HCEC 1CT (cell line): ENCODE measurements around the gene BAHCC1.

Source experiments
- DNase-seq: peaks from one replicate; pipeline ENCODE4 v3.0.0-alpha.2; 2017

BAHCC1 gene

DNA sequence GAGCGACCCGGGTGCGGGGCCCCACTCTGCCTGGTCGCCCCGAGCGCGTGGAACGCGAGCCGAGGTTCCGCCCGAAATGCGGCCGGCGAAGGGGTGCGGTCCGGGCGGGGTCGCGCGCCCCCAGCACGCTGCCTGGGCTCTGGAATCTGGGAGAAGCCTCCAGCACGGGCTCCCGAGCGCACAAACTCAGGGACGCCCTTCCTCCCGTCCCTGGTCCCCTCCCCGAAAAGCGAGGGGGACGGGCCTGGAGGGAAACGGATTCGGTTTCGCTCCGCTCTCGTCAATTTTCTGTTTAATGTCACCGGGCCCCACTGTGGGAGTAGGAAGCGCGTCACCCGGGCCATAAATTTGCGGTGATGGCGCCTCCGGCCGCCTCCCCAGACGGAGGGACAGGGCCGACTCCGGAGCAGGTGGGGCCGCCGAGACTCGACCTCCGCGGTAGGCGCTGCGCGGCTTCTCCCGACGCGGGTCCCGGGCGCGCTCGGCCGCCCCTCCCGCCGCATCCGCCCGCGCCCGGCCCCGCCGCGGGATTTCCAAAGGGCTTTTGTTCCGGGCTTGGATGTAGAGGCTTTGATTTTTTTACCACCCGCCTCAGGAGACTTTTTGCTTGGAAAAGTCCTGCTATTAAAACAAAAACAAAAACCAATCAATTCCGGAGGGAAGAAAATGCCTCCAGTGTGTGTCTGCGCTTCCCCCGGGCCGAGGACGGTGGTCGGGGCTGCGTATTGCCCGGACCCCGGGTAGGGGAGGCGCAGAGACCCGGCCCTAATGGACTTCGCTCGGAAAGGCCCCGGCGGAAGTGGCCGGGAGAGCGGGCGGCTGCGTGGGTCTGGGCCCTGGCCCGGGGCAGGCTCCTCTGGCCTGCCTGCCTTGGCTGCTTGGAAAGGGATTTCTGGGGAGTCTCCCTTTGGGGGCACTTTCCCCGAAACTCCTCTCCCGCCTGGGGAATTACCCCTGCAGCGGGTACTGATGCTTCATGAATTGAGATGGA is 7.9 kb upstream of the BAHCC1 start:
- peak; percentile 37 for DNase-seq

- no peak for DNase-seq
Observed at GRCh38 chr17:81388091-81388611, 7.1 kb upstream of the BAHCC1 start.

- no peak for DNase-seq
Observed at GRCh38 chr17:81388612-81389367, 6.5 kb upstream of the BAHCC1 start.

GRCh38 chr17:81389585-81389984 is 5.7 kb upstream of the BAHCC1 start:
- DNase-seq: no peak

- no peak for DNase-seq
Observed at GRCh38 chr17:81390029-81390872, 5.0 kb upstream of the BAHCC1 start.

- DNase-seq: no peak
Observed at GRCh38 chr17:81390873-81391255, 4.4 kb upstream of the BAHCC1 start.

- DNase-seq: no peak
Observed at GRCh38 chr17:81391293-81391935, 3.8 kb upstream of the BAHCC1 start.

GRCh38 chr17:81391936-81392908 is 3.0 kb upstream of the BAHCC1 start:
- no peak for DNase-seq

GRCh38 chr17:81392909-81393654 is 2.2 kb upstream of the BAHCC1 start:
- DNase-seq: no peak

- DNase-seq: peak; percentile 99
Observed at GRCh38 chr17:81393684-81394376, 1.4 kb upstream of the BAHCC1 start.

DNA sequence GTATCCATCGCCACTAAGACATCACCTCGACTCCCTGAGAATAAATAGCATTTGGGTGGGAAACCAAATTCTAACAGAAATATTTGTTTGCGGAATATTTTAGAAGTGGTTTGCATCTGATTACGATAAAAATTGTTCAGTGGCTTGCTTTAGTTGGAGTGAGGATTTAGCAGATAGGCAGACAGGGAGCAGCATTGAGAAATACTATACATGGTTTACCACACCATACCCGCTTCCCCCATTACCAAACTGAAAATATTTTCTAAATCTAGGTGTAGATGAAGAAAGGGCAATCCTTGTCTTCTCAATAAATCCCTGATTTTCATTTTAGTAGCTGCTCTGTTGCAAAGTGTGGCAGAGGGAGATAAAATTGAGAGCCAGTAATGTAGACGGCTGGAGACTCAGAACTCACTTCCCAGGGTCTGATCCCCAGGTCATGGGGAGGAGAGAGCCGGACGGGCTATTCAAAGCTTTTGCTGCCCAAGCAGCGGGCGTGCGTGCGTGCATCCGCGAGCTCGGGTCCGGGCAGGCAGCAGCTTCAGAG is 808 bp upstream of the BAHCC1 start:
- DNase-seq: no peak

DNA sequence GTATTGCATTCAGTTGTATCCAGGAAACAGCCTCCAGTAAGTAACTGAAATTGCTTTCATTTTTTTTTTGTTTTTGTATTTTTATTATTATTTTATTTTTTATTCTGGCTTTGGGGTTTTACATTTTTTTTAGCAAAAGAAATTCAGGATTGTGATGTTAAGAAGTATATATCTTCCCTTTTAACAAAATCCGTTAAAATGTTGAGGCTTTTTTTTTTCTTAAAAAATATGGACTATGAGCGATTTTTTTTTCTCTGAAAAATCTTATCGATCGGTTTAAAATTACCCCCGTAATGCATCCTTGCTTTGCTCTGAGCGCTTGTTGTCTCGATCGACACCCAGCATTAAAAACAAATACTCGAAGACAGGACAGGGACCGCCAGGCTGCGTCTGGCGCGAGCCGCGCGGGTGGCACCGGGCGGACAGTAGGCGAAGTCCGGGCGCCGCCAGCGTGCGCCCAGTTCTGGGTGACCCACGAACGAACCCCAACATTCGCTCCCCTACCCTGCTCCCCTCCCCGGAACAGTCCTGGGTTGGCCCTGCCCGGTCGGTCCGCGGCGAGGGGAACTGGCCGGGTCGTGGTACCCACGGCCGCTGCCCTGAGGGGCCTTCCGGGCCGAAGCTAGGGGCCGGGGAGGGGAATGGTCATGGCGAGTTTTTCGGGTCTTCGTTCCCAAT is 482 bp downstream of the BAHCC1 start:
- no peak for DNase-seq

DNA sequence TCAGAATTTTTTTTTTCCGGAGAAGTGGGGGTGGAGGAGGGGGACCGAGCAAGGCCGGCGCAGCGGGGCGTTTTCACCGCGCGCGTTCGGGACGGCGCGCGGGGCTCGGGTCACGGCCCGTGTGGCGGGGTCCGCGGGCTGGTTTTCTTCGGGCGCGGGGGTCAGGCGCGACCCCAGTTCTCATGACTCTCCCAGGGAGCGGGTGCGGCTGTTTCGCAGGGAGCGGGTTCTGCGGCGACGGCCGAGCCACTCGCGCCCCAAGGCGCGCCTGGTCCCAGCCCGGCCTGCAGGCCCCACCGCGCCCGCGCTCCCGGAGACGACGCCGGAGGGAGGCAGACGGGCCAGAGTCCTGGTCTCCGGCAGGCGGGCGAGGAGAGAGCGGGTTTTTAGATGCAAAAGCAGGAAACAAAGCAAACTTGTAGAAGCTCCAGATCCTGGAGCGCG is 1.0 kb downstream of the BAHCC1 start:
- DNase-seq: no peak

- no peak for DNase-seq
Observed at GRCh38 chr17:81396722-81397313, 1.6 kb downstream of the BAHCC1 start.

DNA sequence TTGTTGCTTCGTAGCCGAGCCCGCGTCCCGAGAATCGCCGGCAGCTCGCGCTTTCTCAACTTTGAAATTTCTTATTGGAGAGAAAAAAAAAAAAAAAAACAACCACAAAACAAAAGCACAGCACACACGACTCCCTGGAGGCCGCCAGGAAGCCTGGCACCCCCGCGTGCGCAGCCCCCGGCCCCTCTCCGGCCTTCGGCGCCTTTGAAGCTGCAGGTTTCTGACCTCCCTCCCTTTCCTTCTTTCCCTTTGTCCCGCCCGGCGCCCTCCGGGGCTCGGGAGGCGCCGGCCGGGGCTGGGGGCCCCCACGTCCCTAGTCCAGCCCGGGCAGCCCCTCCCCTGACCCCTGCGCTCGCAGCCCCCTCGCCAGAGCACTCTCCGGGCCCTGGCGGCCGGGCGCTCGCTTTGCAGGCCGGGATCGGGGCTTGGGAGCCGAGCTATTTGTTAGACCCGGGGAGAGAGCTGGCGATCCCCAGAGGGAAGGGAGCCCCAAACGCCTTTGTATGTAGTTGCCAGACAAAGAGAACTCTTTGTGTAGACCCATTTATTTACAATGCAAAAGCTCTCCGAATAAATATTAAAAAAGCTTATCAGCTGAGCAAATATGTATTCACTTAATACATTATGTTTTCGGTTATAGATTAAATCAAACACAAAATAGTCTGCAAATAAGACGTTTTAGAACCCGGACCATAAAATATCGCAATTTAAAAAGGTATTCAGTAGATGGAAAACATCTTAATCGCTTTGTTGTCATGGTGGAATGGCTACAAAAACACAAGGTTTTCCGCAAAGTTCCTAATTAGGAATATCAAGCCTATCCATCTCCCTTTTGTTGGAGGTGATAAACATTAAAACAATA is 2.3 kb downstream of the BAHCC1 start:
- peak; percentile 69 for DNase-seq

- DNase-seq: no peak
Observed at GRCh38 chr17:81398176-81398831, 3.0 kb downstream of the BAHCC1 start.
